GM23338 (cell line): ENCODE data around the gene SSR4. TPM values are rescaled to one million over a fixed set of nuclear protein-coding genes. Genes with fewer than 3 reads are reported as not detected.

Experiments
- ATAC-seq: fragments of 200-7000 bp; cut with Tn5 transposase; 3 replicates; pipeline ENCODE4 v1.9.1; 2020
- DNase-seq: peaks from one replicate; pipeline ENCODE4 v3.0.0-alpha.2; 2015; ENCODE audit warnings: low spot score
- H2AFZ ChIP-seq: fragments of 200-600 bp; sonication (generic); 2 replicates; pipeline ENCODE4 v1.8.0; 2016; ENCODE audit warnings: antibody characterized with exemption, mild to moderate bottlenecking, moderate library complexity
- H3F3A ChIP-seq: fragments of 200-600 bp; sonication (generic); replicated peaks from 2 replicates; pipeline ENCODE4 v1.8.0; 2017; ENCODE audit warnings: antibody characterized with exemption, mixed run types, low read depth
- H3K27ac ChIP-seq: fragments of 200-600 bp; sonication (generic); 2 replicates; pipeline ENCODE4 v1.6.1; 2016; ENCODE audit warnings: low read depth
- H3K27me3 ChIP-seq: fragments of 200-600 bp; sonication (generic); 2 replicates; pipeline ENCODE4 v1.8.0; 2016; ENCODE audit warnings: mild to moderate bottlenecking, mixed run types, moderate library complexity; ENCODE audit not compliant: insufficient read depth
- H3K36me3 ChIP-seq: fragments of 200-600 bp; sonication (generic); 2 replicates; pipeline ENCODE4 v1.8.0; 2016; ENCODE audit warnings: mild to moderate bottlenecking; ENCODE audit not compliant: insufficient read depth
- H3K4me1 ChIP-seq: fragments of 200-600 bp; sonication (generic); 2 replicates; pipeline ENCODE4 v1.8.0; 2016; ENCODE audit warnings: mild to moderate bottlenecking, moderate library complexity; ENCODE audit not compliant: insufficient read depth
- H3K4me2 ChIP-seq: fragments of 200-600 bp; sonication (generic); 2 replicates; pipeline ENCODE4 v1.7.1; 2017; ENCODE audit warnings: mixed run types
- H3K4me3 ChIP-seq: fragments of 200-600 bp; sonication (generic); 2 replicates; pipeline ENCODE4 v1.6.1; 2016; ENCODE audit warnings: mixed run types
- H3K79me2 ChIP-seq: fragments of 200-600 bp; sonication (generic); replicated peaks from 2 replicates; pipeline ENCODE4 v1.8.0; 2017; ENCODE audit warnings: mild to moderate bottlenecking; ENCODE audit not compliant: insufficient read depth
- H3K9me2 ChIP-seq: fragments of 200-600 bp; sonication (generic); 2 replicates; pipeline ENCODE4 v1.8.0; 2017; ENCODE audit not compliant: insufficient read depth
- H4K20me1 ChIP-seq: fragments of 200-600 bp; sonication (generic); replicated peaks from 2 replicates; pipeline ENCODE4 v1.8.0; 2017; ENCODE audit warnings: mild to moderate bottlenecking; ENCODE audit not compliant: insufficient read depth
- H3K27ac Mint-ChIP-seq: 2 replicates; pipeline ENCODE4 v1.8.0; 2020; ENCODE audit warnings: inconsistent platforms, mild to moderate bottlenecking, moderate library complexity, mixed read lengths
- H3K27me3 Mint-ChIP-seq: 3 replicates; pipeline ENCODE4 v1.8.0; 2022; ENCODE audit warnings: low read depth, mild to moderate bottlenecking, moderate library complexity, mixed read lengths, inconsistent platforms; ENCODE audit not compliant: insufficient read depth, poor library complexity
- H3K36me3 Mint-ChIP-seq: 3 replicates; pipeline ENCODE4 v1.8.0; 2021; ENCODE audit warnings: low read depth, mild to moderate bottlenecking, inconsistent platforms, moderate library complexity, mixed read lengths
- H3K4me1 Mint-ChIP-seq: 3 replicates; pipeline ENCODE4 v1.8.0; 2020; ENCODE audit warnings: mild to moderate bottlenecking, inconsistent platforms, mixed read lengths
- H3K4me3 Mint-ChIP-seq: 3 replicates; pipeline ENCODE4 v1.8.0; 2021; ENCODE audit warnings: moderate library complexity, mild to moderate bottlenecking, inconsistent platforms, mixed read lengths
- H3K9me3 Mint-ChIP-seq: 3 replicates; pipeline ENCODE4 v1.8.0; 2020; ENCODE audit warnings: moderate library complexity, mild to moderate bottlenecking, inconsistent platforms, mixed read lengths
- CREB1 ChIP-seq: fragments of 250-450 bp; sonication (Bioruptor Pico); IDR thresholded peaks from 2 replicates; pipeline ENCODE4 v1.5.0; 2020; ENCODE audit warnings: low read depth, mild to moderate bottlenecking, moderate library complexity
- EZH2 ChIP-seq: fragments of 200-600 bp; sonication (generic); IDR thresholded peaks from one replicate; pipeline ENCODE4 v1.8.0; 2017; ENCODE audit warnings: antibody characterized with exemption, mild to moderate bottlenecking, low read depth; ENCODE audit not compliant: unreplicated experiment
- NANOG ChIP-seq: IDR thresholded peaks from 2 replicates; pipeline ENCODE4 v1.6.1; 2016; ENCODE audit warnings: antibody characterized with exemption, borderline replicate concordance
- REST ChIP-seq: IDR thresholded peaks from one replicate; pipeline ENCODE4 v1.6.1; 2018; ENCODE audit warnings: antibody characterized with exemption; ENCODE audit not compliant: unreplicated experiment
- ZNF114 ChIP-seq: fragments of 250-450 bp; sonication (Bioruptor Pico); IDR thresholded peaks from 2 replicates; pipeline ENCODE4 v1.5.0; 2020; ENCODE audit warnings: mild to moderate bottlenecking, moderate library complexity
- ZNF331 ChIP-seq: fragments of 250-450 bp; sonication (Bioruptor Pico); IDR thresholded peaks from 2 replicates; pipeline ENCODE4 v1.5.0; 2020; ENCODE audit warnings: low read depth, mild to moderate bottlenecking, moderate library complexity
- polyA plus RNA-seq: library from polyadenylated mRNA; unstranded; fragments of >200 nt; fragmentation: Nextera tagmentation; extraction: Ambion mirVana; gene quantifications from 2 replicates; pipeline ENCODE4 v1.2.1, GENCODE V29; 2016
- total RNA-seq: library from RNA; depleted of rRNA; stranded (reverse); fragments of >200 nt; shearing (Covaris generic); gene quantifications from 2 replicates; pipeline ENCODE4 v1.2.3, GENCODE V29; 2014

Gene SSR4
- total and polyA plus RNA-seq, 2 experiments from 2014 or later, result 107 to 352 TPM

DNA sequence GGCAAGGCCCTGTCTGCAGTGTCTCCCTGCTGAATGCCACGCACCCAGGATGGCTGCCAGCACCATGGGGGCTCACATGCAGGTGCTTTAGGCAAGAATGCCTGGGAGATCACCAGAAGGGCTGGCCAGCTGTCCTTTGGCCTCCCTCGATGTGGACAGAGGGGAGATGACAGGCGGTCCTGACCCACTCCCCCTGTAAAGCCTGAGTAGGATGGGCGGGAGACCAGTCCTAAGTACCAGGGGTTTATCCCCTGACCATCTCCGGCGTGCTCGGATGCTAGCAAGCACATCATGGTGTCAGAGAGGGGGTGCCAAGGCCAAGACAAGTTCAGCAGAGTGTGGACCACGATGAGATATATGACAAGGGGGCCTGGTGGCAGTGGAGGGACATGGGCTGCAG, 30.6 kb downstream of the SSR4 start (continued):
- TF ChIP-seq REST (no peak), ZNF331 (CRISPR knock-in tag) (no peak), ZNF114 (CRISPR knock-in tag) (no peak)

DNA sequence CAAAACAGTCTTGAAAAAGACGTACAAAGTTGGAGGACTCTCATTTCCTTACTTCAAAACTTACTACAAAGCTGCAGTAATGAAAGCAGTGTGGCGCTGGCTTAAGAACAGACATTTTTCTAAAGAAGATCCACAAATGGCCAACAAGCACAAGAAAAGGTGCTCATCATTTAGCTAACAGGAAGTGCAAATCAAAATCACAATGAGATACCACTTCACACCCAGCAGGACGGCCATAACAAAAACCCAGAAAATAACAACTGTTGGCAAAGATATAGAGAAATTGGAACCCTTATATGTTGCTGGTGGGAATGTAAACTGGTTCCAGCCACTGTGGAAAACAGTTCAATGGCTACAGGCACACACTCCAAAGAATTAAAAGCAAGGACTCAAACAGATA, 32.5 kb downstream of the SSR4 start:
- ATAC-seq (no peak), DNase-seq (no peak)
- Histone ChIP-seq H3K4me3 (peak overlapping the region; percentile 75), H3K9me2 (no peaks in the 10 kb centered on the region), H3K4me1 (peaks cover 36% of the 10 kb centered on the region), H3K27ac (peak overlapping the region; percentile 95), H3K79me2 (peaks cover 87% of the 10 kb centered on the region), H3K27me3 (no peaks in the 10 kb centered on the region), H3F3A (no peaks in the 10 kb centered on the region), H3K4me2 (peak overlapping the region; percentile 65), H3K36me3 (no peaks in the 10 kb centered on the region), H2AFZ (no peak overlapping the region), H4K20me1 (no peaks in the 10 kb centered on the region; the same call in 1 of the 2 replicates)
- no peak for TF ChIP-seq ZNF331 (CRISPR knock-in tag)
- TF ChIP-seq EZH2, result no peak
- peak; percentile 77; the same call in 1 of the 2 replicates for TF ChIP-seq NANOG
- TF ChIP-seq REST, result no peak
- no peak for TF ChIP-seq CREB1 (CRISPR knock-in tag)
- H3K4me3 Mint-ChIP-seq, result peak overlapping the region; percentile 83
- H3K36me3 Mint-ChIP-seq, result peaks cover 22% of the 10 kb centered on the region
- no peaks in the 10 kb centered on the region for H3K9me3 Mint-ChIP-seq
- peak overlapping the region; percentile 95 for H3K27ac Mint-ChIP-seq
- peaks cover 48% of the 10 kb centered on the region for H3K4me1 Mint-ChIP-seq
- H3K27me3 Mint-ChIP-seq, result peaks cover 16% of the 10 kb centered on the region
